ENCODE results near the gene CLCA1. TPM values are rescaled to one million over a fixed set of nuclear protein-coding genes. Genes with fewer than 3 reads are reported as not detected.
A peak's percentile ranks its signal among the peaks of the same experiment; 100 is the strongest.

CLCA1 gene
- total RNA-seq: not detected

- H3K27me3 Mint-ChIP-seq: peaks cover 23 to 26% of the 10 kb centered on the region in 2 donors
- no peak within 1 kb of the TSS for H3K4me3 Mint-ChIP-seq
- no peaks in the 10 kb centered on the region for H3K9me3 Mint-ChIP-seq
- H3K36me3 Mint-ChIP-seq: no peaks in the 10 kb centered on the region
- DNase-seq (ENCODE audit: low spot score): no peak
- peaks cover 0 to 5% of the 10 kb centered on the region in 2 donors for H3K4me1 Mint-ChIP-seq (ENCODE audit: low read depth in 2 of 2)
- H3K27ac Mint-ChIP-seq: no peak within 1 kb of the TSS
- ATAC-seq: no peak
Measured at GRCh38 chr1:86468501-86468977, at the start of gene CLCA1. Gene CLCA1 (plus strand): TSS chr1:86468927. CDS start chr1:86468972, 45 bp downstream.

- Mint-ChIP-seq H3K36me3 (no peaks in the 10 kb centered on the region), H3K9me3 (no peaks in the 10 kb centered on the region), H3K27me3 (peaks cover 8% of the 10 kb centered on the region in 2 donors), H3K4me3 (no peak overlapping the region), H3K27ac (peak overlapping the region in 1 of 2 donors; percentile 79), H3K4me1 (ENCODE audit: low read depth in 2 of 2) (peaks cover 5 to 7% of the 10 kb centered on the region in 2 donors)
- DNase-seq (ENCODE audit: low spot score): no peak
- ATAC-seq: peak; percentile 70 to 82
Measured at GRCh38 chr1:86419277-86419903, 49.3 kb upstream of the CLCA1 start.

- DNase-seq (ENCODE audit: low spot score): no peak
- Mint-ChIP-seq H3K4me3 (no peak overlapping the region), H3K4me1 (ENCODE audit: low read depth in 2 of 2) (peaks cover 10 to 12% of the 10 kb centered on the region in 2 donors), H3K27ac (peak overlapping the region in 1 of 2 donors; percentile 7), H3K9me3 (no peaks in the 10 kb centered on the region), H3K27me3 (peaks cover 12 to 17% of the 10 kb centered on the region in 2 donors), H3K36me3 (no peaks in the 10 kb centered on the region)
- no peak for ATAC-seq
Measured at GRCh38 chr1:86421601-86422280, 47.0 kb upstream of the CLCA1 start.

- no peak for DNase-seq (ENCODE audit: low spot score)
- peaks cover 5 to 11% of the 10 kb centered on the region in 2 donors for H3K4me1 Mint-ChIP-seq (ENCODE audit: low read depth in 2 of 2)
- no peak for ATAC-seq
- peaks cover 13 to 17% of the 10 kb centered on the region in 2 donors for H3K27me3 Mint-ChIP-seq
- no peaks in the 10 kb centered on the region for H3K9me3 Mint-ChIP-seq
- H3K4me3 Mint-ChIP-seq: no peak overlapping the region
- H3K36me3 Mint-ChIP-seq: no peaks in the 10 kb centered on the region
- H3K27ac Mint-ChIP-seq: no peak overlapping the region
Measured at GRCh38 chr1:86423473-86423872, 45.3 kb upstream of the CLCA1 start.

GRCh38 chr1:86423873-86424272 lies 44.9 kb upstream of the CLCA1 start, which contains the start of gene CLCA2:
Gene CLCA2 (plus strand): TSS chr1:86424171. CDS start chr1:86424248, 77 bp downstream.
- H3K4me1 Mint-ChIP-seq (ENCODE audit: low read depth in 2 of 2): peaks cover 5 to 11% of the 10 kb centered on the region in 2 donors
- H3K27ac Mint-ChIP-seq: no peak within 1 kb of the TSS
- ATAC-seq: no peak

GRCh38 chr1:86429122-86429725 lies 39.5 kb upstream of the CLCA1 start:
- no peak overlapping the region for H3K27ac Mint-ChIP-seq
- no peak overlapping the region for H3K4me3 Mint-ChIP-seq
- ATAC-seq: peak; percentile 43 to 53
- peaks cover 5 to 9% of the 10 kb centered on the region in 2 donors for H3K27me3 Mint-ChIP-seq
- H3K4me1 Mint-ChIP-seq (ENCODE audit: low read depth in 2 of 2): peaks cover 5 to 6% of the 10 kb centered on the region in 2 donors
- no peaks in the 10 kb centered on the region for H3K9me3 Mint-ChIP-seq
- DNase-seq (ENCODE audit: low spot score): no peak
- no peaks in the 10 kb centered on the region for H3K36me3 Mint-ChIP-seq

More at GRCh38 chr1:86423873-86424272, 44.9 kb upstream of the CLCA1 start, which contains the start of gene CLCA2:
- no peaks in the 10 kb centered on the region for H3K9me3 Mint-ChIP-seq
- H3K27me3 Mint-ChIP-seq: peaks cover 13 to 17% of the 10 kb centered on the region in 2 donors
- no peak for DNase-seq (ENCODE audit: low spot score)
- no peak within 1 kb of the TSS for H3K4me3 Mint-ChIP-seq
- H3K36me3 Mint-ChIP-seq: no peaks in the 10 kb centered on the region

GRCh38 chr1:86429835-86430234 lies 38.9 kb upstream of the CLCA1 start:
- peaks cover 5 to 6% of the 10 kb centered on the region in 2 donors for H3K4me1 Mint-ChIP-seq (ENCODE audit: low read depth in 2 of 2)
- H3K27me3 Mint-ChIP-seq: peaks cover 5 to 9% of the 10 kb centered on the region in 2 donors
- DNase-seq (ENCODE audit: low spot score): peak; percentile 79

GRCh38 chr1:86430376-86430775 lies 38.4 kb upstream of the CLCA1 start:
- H3K4me3 Mint-ChIP-seq: no peak overlapping the region
- H3K27me3 Mint-ChIP-seq: peaks cover 5 to 7% of the 10 kb centered on the region in 2 donors
- no peaks in the 10 kb centered on the region for H3K9me3 Mint-ChIP-seq

More at GRCh38 chr1:86429835-86430234, 38.9 kb upstream of the CLCA1 start:
- Mint-ChIP-seq H3K4me3 (no peak overlapping the region), H3K9me3 (no peaks in the 10 kb centered on the region), H3K27ac (no peak overlapping the region), H3K36me3 (no peaks in the 10 kb centered on the region)
- peak; percentile 96 for ATAC-seq

GRCh38 chr1:86434059-86434458 lies 34.7 kb upstream of the CLCA1 start:
- DNase-seq (ENCODE audit: low spot score): no peak
- Mint-ChIP-seq H3K4me1 (ENCODE audit: low read depth in 2 of 2) (peaks cover 0 to 6% of the 10 kb centered on the region in 2 donors), H3K36me3 (no peaks in the 10 kb centered on the region), H3K27ac (no peak overlapping the region), H3K27me3 (peaks cover 9 to 10% of the 10 kb centered on the region in 2 donors), H3K9me3 (no peaks in the 10 kb centered on the region), H3K4me3 (no peak overlapping the region)
- no peak for ATAC-seq

More at GRCh38 chr1:86430376-86430775, 38.4 kb upstream of the CLCA1 start:
- no peak overlapping the region for H3K27ac Mint-ChIP-seq
- no peaks in the 10 kb centered on the region for H3K36me3 Mint-ChIP-seq
- peak in 1 of 2 donors; percentile 2 for ATAC-seq
- H3K4me1 Mint-ChIP-seq (ENCODE audit: low read depth in 2 of 2): peaks cover 5 to 6% of the 10 kb centered on the region in 2 donors
- DNase-seq (ENCODE audit: low spot score): no peak

- Mint-ChIP-seq H3K4me1 (ENCODE audit: low read depth in 2 of 2) (peaks cover 0 to 6% of the 10 kb centered on the region in 2 donors), H3K4me3 (no peak overlapping the region), H3K9me3 (no peaks in the 10 kb centered on the region), H3K27ac (no peak overlapping the region), H3K36me3 (no peaks in the 10 kb centered on the region), H3K27me3 (peaks cover 9 to 20% of the 10 kb centered on the region in 2 donors)
- ATAC-seq: no peak
- DNase-seq (ENCODE audit: low spot score): no peak
Measured at GRCh38 chr1:86435327-86435726, 33.4 kb upstream of the CLCA1 start.

GRCh38 chr1:86436041-86436440 lies 32.7 kb upstream of the CLCA1 start:
- no peak overlapping the region for H3K27ac Mint-ChIP-seq
- no peak for ATAC-seq
- peaks cover 9 to 20% of the 10 kb centered on the region in 2 donors for H3K27me3 Mint-ChIP-seq
- DNase-seq (ENCODE audit: low spot score): no peak
- no peak overlapping the region for H3K4me3 Mint-ChIP-seq
- no peaks in the 10 kb centered on the region for H3K36me3 Mint-ChIP-seq
- H3K9me3 Mint-ChIP-seq: no peaks in the 10 kb centered on the region
- peaks cover 0 to 6% of the 10 kb centered on the region in 2 donors for H3K4me1 Mint-ChIP-seq (ENCODE audit: low read depth in 2 of 2)

- H3K27me3 Mint-ChIP-seq: peaks cover 14 to 20% of the 10 kb centered on the region in 2 donors
- no peaks in the 10 kb centered on the region for H3K36me3 Mint-ChIP-seq
- no peaks in the 10 kb centered on the region for H3K9me3 Mint-ChIP-seq
- ATAC-seq: no peak
- DNase-seq (ENCODE audit: low spot score): no peak
- H3K4me3 Mint-ChIP-seq: no peak overlapping the region
- H3K27ac Mint-ChIP-seq: no peak overlapping the region
- peaks cover 0 to 6% of the 10 kb centered on the region in 2 donors for H3K4me1 Mint-ChIP-seq (ENCODE audit: low read depth in 2 of 2)
Measured at GRCh38 chr1:86441581-86441980, 27.1 kb upstream of the CLCA1 start.

GRCh38 chr1:86441997-86442396 lies 26.7 kb upstream of the CLCA1 start:
- ATAC-seq (no peak), DNase-seq (ENCODE audit: low spot score) (no peak)
- H3K4me3 Mint-ChIP-seq: no peak overlapping the region
- H3K27me3 Mint-ChIP-seq: peaks cover 15 to 18% of the 10 kb centered on the region in 2 donors
- H3K9me3 Mint-ChIP-seq: no peaks in the 10 kb centered on the region
- H3K36me3 Mint-ChIP-seq: no peaks in the 10 kb centered on the region
- H3K4me1 Mint-ChIP-seq (ENCODE audit: low read depth in 2 of 2): peaks cover 0 to 4% of the 10 kb centered on the region in 2 donors
- no peak overlapping the region for H3K27ac Mint-ChIP-seq

Data from natural killer cell treated with Interleukin-12 subunit alpha and Interleukin-12 subunit beta and Interleukin-15 and Interleukin-18, amount 100 ng/mL, for 72 hours (primary cell).